NCI-H1092 treated with DMSO at 0.1 percent for 48 hours (cell line): Measurements from ENCODE around the gene FUT8.
A peak's percentile ranks its signal among the peaks of the same experiment; 100 is the strongest.

Source experiments
- DNase-seq: peaks from one replicate; lab custom pipeline; 2025; lab: John Stamatoyannopoulos, UW

The FUT8 gene

GRCh38 chr14:65495196-65495595 lies 82.7 kb downstream of the FUT8 start:
- no peak for DNase-seq

- DNase-seq, result no peak
These were observed 83.9 kb downstream of the FUT8 start for GRCh38 chr14:65496178-65496993.

GRCh38 chr14:65499138-65499537 lies 86.6 kb downstream of the FUT8 start:
- no peak for DNase-seq

- DNase-seq, result no peak
These were observed 87.5 kb downstream of the FUT8 start for GRCh38 chr14:65500075-65500474.

DNA sequence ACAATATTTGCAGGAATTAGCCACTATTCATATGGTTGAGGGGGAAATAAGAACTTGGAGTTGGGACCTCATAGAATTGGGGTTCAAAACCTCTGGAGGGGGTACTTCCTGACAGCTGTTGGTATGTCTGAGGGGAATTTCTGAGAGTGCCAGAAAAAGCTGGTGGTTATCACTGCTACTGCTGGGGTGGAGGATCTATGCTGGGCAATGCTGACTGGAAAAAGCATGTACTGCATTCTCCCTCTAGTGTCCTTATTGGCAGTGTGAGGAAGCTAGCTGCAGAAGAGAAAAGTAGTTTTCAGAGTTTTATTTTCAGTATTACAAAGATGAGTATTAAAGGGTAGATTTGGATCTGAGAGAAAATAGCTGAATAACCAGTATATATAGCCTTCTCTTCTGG lies 88.8 kb downstream of the FUT8 start:
- no peak for DNase-seq

GRCh38 chr14:65502676-65503124 lies 90.2 kb downstream of the FUT8 start:
- no peak for DNase-seq

GRCh38 chr14:65503771-65504170 lies 91.2 kb downstream of the FUT8 start:
- DNase-seq, result no peak

GRCh38 chr14:65506801-65507200 lies 94.3 kb downstream of the FUT8 start:
- peak; percentile 66 for DNase-seq

- no peak for DNase-seq
These were observed 97.3 kb downstream of the FUT8 start for GRCh38 chr14:65509842-65510241.

- DNase-seq, result no peak
These were observed 101.1 kb downstream of the FUT8 start for GRCh38 chr14:65513671-65514070.

DNA sequence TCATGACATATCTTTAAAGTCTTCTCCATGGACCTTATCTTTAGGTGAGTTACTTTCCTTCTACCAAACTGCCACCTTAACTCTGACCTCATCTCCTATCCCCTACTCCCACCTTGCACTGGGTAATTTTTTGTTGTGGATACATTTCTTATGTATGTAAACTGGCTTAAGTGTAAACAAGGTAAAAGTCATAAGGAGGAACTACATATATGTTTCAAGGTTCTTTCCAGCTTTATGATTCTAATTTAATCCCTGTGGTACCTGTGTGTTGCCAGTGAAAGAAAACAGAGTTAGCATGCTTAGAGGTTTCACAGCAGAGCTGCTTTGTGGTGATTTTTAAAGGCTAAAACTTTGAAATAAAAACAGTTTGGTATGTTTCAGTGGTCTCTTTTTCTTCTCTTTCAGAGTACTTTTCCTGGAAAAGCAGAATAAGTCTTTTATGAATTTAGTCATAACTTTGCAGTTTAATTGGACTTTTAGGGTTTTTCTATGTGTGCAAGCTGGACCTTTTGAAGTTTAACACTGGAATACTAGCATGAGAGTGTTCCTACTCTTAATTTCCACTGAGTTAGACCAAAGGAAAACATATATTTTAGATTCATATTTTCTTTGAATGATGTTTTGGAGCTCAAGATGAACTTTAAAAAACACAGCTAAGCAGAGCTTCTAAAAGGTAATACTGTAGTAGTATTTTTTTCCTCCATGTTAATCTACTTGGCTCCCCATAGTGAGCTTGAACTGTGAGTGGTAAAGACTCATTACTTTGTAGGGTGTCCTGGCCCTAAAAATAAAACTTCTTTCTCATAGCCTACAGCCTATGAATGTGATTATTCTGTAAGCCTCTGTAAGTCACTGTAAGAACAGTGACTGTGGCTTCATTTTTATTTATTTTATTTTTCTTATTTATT lies 105.4 kb downstream of the FUT8 start:
- no peak for DNase-seq

GRCh38 chr14:65528069-65528468 lies 115.5 kb downstream of the FUT8 start:
- DNase-seq, result no peak

GRCh38 chr14:65531148-65531547 lies 118.6 kb downstream of the FUT8 start:
- DNase-seq, result no peak

- no peak for DNase-seq
These were observed 121.3 kb downstream of the FUT8 start for GRCh38 chr14:65533736-65534404.

GRCh38 chr14:65536781-65537423 lies 124.4 kb downstream of the FUT8 start:
- no peak for DNase-seq

- DNase-seq, result peak; percentile 40
These were observed 136.3 kb downstream of the FUT8 start for GRCh38 chr14:65548878-65549277.

- no peak for DNase-seq
These were observed 136.9 kb downstream of the FUT8 start for GRCh38 chr14:65549429-65549828.

GRCh38 chr14:65550779-65551643 lies 138.5 kb downstream of the FUT8 start:
- no peak for DNase-seq

GRCh38 chr14:65552724-65553123 lies 140.2 kb downstream of the FUT8 start:
- DNase-seq, result no peak

GRCh38 chr14:65554837-65555236 lies 142.3 kb downstream of the FUT8 start:
- no peak for DNase-seq

DNA sequence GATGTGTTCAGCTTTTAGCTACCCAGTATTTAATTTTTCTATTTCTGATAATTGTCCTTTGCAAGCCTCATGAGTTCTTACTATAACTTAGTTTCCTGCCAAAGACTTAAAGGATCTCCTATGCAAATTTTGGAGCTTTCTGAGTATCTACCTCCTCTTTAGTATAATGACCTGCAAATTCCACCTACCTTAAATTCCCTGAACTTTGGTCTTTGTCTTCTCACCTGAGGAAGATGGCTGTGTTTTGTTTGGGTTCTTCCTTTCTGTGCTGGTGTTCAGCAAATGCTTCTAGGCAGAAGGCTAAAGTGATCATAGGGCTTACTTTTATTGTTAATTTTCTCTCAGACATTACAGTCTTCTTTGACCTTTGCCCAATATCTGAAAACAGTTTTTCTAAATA lies 142.8 kb downstream of the FUT8 start:
- no peak for DNase-seq
